Stimulated activated CD4-positive, alpha-beta T cell treated with anti-CD3 and anti-CD28 coated beads, Interleukin-15, amount 100 ng/mL, for 48 hours (primary cell): ENCODE data around the gene GDF9.

ENCODE experiments used
- DNase-seq, 2 donors: peaks; one replicate each; pipeline ENCODE4 v3.0.0-alpha.2; 2020; ENCODE audit warnings: low read depth in 2 of 2

The GDF9 gene

GRCh38 chr5:132838516-132839282 lies 27.6 kb downstream of the GDF9 start:
- DNase-seq = no peak

- DNase-seq = no peak
These were observed 28.4 kb downstream of the GDF9 start for GRCh38 chr5:132837868-132838267.

- DNase-seq = no peak
These were observed 29.4 kb downstream of the GDF9 start for GRCh38 chr5:132836852-132837251.

- no peak for DNase-seq
These were observed 32.2 kb downstream of the GDF9 start for GRCh38 chr5:132834057-132834456.

GRCh38 chr5:132832612-132833011 lies 33.7 kb downstream of the GDF9 start:
- no peak for DNase-seq

GRCh38 chr5:132831095-132831860 lies 35.0 kb downstream of the GDF9 start:
- no peak for DNase-seq

GRCh38 chr5:132830436-132831094 lies 35.7 kb downstream of the GDF9 start, which contains the start of gene SHROOM1:
Gene SHROOM1 (minus strand): TSS chr5:132830647. CDS start chr5:132826140, 4,507 bp downstream.
- DNase-seq = no peak

GRCh38 chr5:132829742-132830435 lies 36.4 kb downstream of the GDF9 start:
- peak; percentile 52 to 66 for DNase-seq

GRCh38 chr5:132828846-132829494 lies 37.3 kb downstream of the GDF9 start:
- DNase-seq = no peak

GRCh38 chr5:132827943-132828673 lies 38.2 kb downstream of the GDF9 start:
- no peak for DNase-seq

GRCh38 chr5:132826424-132827082 lies 39.7 kb downstream of the GDF9 start:
- DNase-seq = no peak

- DNase-seq = no peak
These were observed 40.4 kb downstream of the GDF9 start for GRCh38 chr5:132825834-132826391.

GRCh38 chr5:132825033-132825833 lies 41.0 kb downstream of the GDF9 start:
- DNase-seq = no peak

GRCh38 chr5:132824426-132824825 lies 41.8 kb downstream of the GDF9 start:
- DNase-seq = no peak

GRCh38 chr5:132823481-132824050 lies 42.7 kb downstream of the GDF9 start:
- DNase-seq = no peak

GRCh38 chr5:132822650-132823480 lies 43.4 kb downstream of the GDF9 start:
- DNase-seq = no peak

- no peak for DNase-seq
These were observed 44.5 kb downstream of the GDF9 start for GRCh38 chr5:132821791-132822190.

GRCh38 chr5:132821350-132821749 lies 44.9 kb downstream of the GDF9 start:
- DNase-seq = no peak
